ENCODE measurements around the gene SMIM7. TPM values are rescaled to one million over a fixed set of nuclear protein-coding genes. Genes with fewer than 3 reads are reported as not detected.

Gene SMIM7
- total and polyA plus RNA-seq, 2 of the 13 experiments (the other 11 are each of a cell fraction or from before 2014, with no cell fraction given), result 55.7 to 74.9 TPM

GRCh38 chr19:16619457-16619856 lies 40.5 kb downstream of the SMIM7 start (continued):
- no peak for TF ChIP-seq SPEN (CRISPR knock-in tag; IDR thresholded peaks at IDR 0.05; ENCODE audit: low read depth)

GRCh38 chr19:16618248-16618647 lies 41.7 kb downstream of the SMIM7 start:
- H4K20me1 ChIP-seq (ENCODE audit: insufficient read depth, low read length), result peaks cover 14% of the 10 kb centered on the region
- in situ Hi-C loops (cut with HindIII; ENCODE audit: extremely low pct_ligation_motif_present, low pct_unique_long_range_greater_than_20kb), result no loop called here
- POLR2A ChIA-PET, result interaction anchor here (1.8 kb wide), 1 partner anchor 46 kb away, joined by 4 read pairs; the partner anchor contains the start of gene SLC35E1

GRCh38 chr19:16615808-16616207 lies 44.1 kb downstream of the SMIM7 start:
- FAIRE-seq (no peak), ATAC-seq (no peak), DNase-seq (ENCODE audit: low spot score) (no peak)
- no peak overlapping the region for H2AFZ ChIP-seq (ENCODE audit: low read length)
- H3K79me2 ChIP-seq (ENCODE audit: insufficient read depth, low read length), result peaks cover 94% of the 10 kb centered on the region
- TF ChIP-seq SNAPC2 (CRISPR knock-in tag; IDR thresholded peaks at IDR 0.05) (no peak), CEBPG (CRISPR knock-in tag; IDR thresholded peaks at IDR 0.05) (no peak), PHB2 (IDR thresholded peaks at IDR 0.05; ENCODE audit: partially characterized antibody) (no peak), ZNF75D (CRISPR knock-in tag; IDR thresholded peaks at IDR 0.05; ENCODE audit: borderline replicate concordance) (no peak), KAT2B (IDR thresholded peaks at IDR 0.05; ENCODE audit: borderline replicate concordance, low read depth, low read length) (no peak), ZC3H4 (CRISPR knock-in tag; IDR thresholded peaks at IDR 0.05; ENCODE audit: borderline replicate concordance) (no peak), ZSCAN21 (CRISPR knock-in tag; IDR thresholded peaks at IDR 0.05; ENCODE audit: borderline replicate concordance) (no peak)
- TF ChIP-seq, protein P1, sequence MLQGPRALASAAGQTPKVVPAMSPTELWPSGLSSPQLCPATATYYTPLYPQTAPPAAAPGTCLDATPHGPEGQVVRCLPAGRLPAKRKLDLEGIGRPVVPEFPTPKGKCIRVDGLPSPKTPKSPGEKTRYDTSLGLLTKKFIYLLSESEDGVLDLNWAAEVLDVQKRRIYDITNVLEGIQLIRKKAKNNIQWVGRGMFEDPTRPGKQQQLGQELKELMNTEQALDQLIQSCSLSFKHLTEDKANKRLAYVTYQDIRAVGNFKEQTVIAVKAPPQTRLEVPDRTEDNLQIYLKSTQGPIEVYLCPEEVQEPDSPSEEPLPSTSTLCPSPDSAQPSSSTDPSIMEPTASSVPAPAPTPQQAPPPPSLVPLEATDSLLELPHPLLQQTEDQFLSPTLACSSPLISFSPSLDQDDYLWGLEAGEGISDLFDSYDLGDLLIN (CRISPR knock-in tag; IDR thresholded peaks at IDR 0.05; ENCODE audit: borderline replicate concordance), result no peak
- H3K9ac ChIP-seq (ENCODE audit: insufficient read depth, low read depth, low read length), result no peak overlapping the region
- peaks cover 6% of the 10 kb centered on the region for H3K4me1 ChIP-seq (ENCODE audit: insufficient read depth, low read length)
- no peaks in the 10 kb centered on the region for H3K27me3 ChIP-seq (ENCODE audit: control insufficient read depth in 1 of 2, insufficient read depth in 2 of 2, low read length in 2 of 2)
- no TSS peak for BruUV-seq (replicated peaks)
- no peak overlapping the region for H3K4me3 ChIP-seq (replicated peaks in 1 of 3; ENCODE audit: insufficient read depth in 1 of 3, low read depth in 2 of 3, low read length in 3 of 3)
- H3K4me2 ChIP-seq (ENCODE audit: low read depth, low read length), result no peak overlapping the region
- CTCF ChIA-PET (ENCODE audit: low intra/inter-chr PET ratio, low total read pairs), result no interaction called here
- intact Hi-C loops (cut with micrococcal nuclease; ENCODE audit: unreplicated experiment), result no loop called here
- WGBS (ENCODE audit: low lambda C conversion rate), result 100% methylated on average over 1 of the region's 1 CpG
- H3K27ac ChIP-seq (ENCODE audit: extremely low read length, insufficient read depth, low read length), result no peak overlapping the region
- no peaks in the 10 kb centered on the region for H3K9me3 ChIP-seq (ENCODE audit: low read length)
- in situ Hi-C loops (cut with HindIII; ENCODE audit: extremely low pct_ligation_motif_present, low pct_unique_long_range_greater_than_20kb), result no loop called here
- POLR2A ChIA-PET, result no interaction called here
- H3K36me3 ChIP-seq (replicated peaks in 1 of 2; ENCODE audit: control insufficient read depth in 1 of 2, insufficient read depth in 2 of 2, low read length in 2 of 2), result no peaks in the 10 kb centered on the region; a peak in 1 of 5 replicates
- H4K20me1 ChIP-seq (ENCODE audit: insufficient read depth, low read length), result peaks cover 14% of the 10 kb centered on the region

More at GRCh38 chr19:16618248-16618647, 41.7 kb downstream of the SMIM7 start:
- Histone ChIP-seq H3K27ac (ENCODE audit: extremely low read length, insufficient read depth, low read length) (no peak overlapping the region), H3K79me2 (ENCODE audit: insufficient read depth, low read length) (peaks cover 96% of the 10 kb centered on the region), H2AFZ (ENCODE audit: low read length) (no peak overlapping the region), H3K4me2 (ENCODE audit: low read depth, low read length) (no peak overlapping the region), H3K9me3 (ENCODE audit: low read length) (no peaks in the 10 kb centered on the region), H3K4me3 (replicated peaks in 1 of 3; ENCODE audit: insufficient read depth in 1 of 3, low read depth in 2 of 3, low read length in 3 of 3) (no peak overlapping the region), H3K9ac (ENCODE audit: insufficient read depth, low read depth, low read length) (no peak overlapping the region), H3K27me3 (ENCODE audit: control insufficient read depth in 1 of 2, insufficient read depth in 2 of 2, low read length in 2 of 2) (no peaks in the 10 kb centered on the region), H3K36me3 (replicated peaks in 1 of 2; ENCODE audit: control insufficient read depth in 1 of 2, insufficient read depth in 2 of 2, low read length in 2 of 2) (peaks cover 0 to 4% of the 10 kb centered on the region in 2 experiments; a peak in 2 of 5 replicates), H3K4me1 (ENCODE audit: insufficient read depth, low read length) (peaks cover 18% of the 10 kb centered on the region)
- ATAC-seq, result no peak
- no peak for TF ChIP-seq GABPB1 (CRISPR knock-in tag; IDR thresholded peaks at IDR 0.05)
- TF ChIP-seq ZNF891 (CRISPR knock-in tag; IDR thresholded peaks at IDR 0.05), result 0 out of 2 replicates have a peak, but pooled peaks have one; percentile 21
- CTCF ChIA-PET (ENCODE audit: low intra/inter-chr PET ratio, low total read pairs), result no interaction called here
- BruUV-seq (replicated peaks), result no TSS peak
- FAIRE-seq, result no peak
- WGBS (ENCODE audit: low lambda C conversion rate), result 98% methylated on average over 6 of the region's 7 CpGs
- intact Hi-C loops (cut with micrococcal nuclease; ENCODE audit: unreplicated experiment), result no loop called here
- no peak for DNase-seq (ENCODE audit: low spot score)
